SH-SY5Y (cell line): Measurements from ENCODE around the gene OR13C4.

Experiments
- GATA2 ChIP-seq: IDR thresholded peaks from 2 replicates; pipeline ENCODE4 v1.6.1; 2011; ENCODE audit warnings: mild to moderate bottlenecking, low read depth, low read length
- GATA3 ChIP-seq: IDR thresholded peaks from 2 replicates; pipeline ENCODE4 v1.6.1; 2011; ENCODE audit warnings: low read depth, mild to moderate bottlenecking, low read length, moderate library complexity

DNA sequence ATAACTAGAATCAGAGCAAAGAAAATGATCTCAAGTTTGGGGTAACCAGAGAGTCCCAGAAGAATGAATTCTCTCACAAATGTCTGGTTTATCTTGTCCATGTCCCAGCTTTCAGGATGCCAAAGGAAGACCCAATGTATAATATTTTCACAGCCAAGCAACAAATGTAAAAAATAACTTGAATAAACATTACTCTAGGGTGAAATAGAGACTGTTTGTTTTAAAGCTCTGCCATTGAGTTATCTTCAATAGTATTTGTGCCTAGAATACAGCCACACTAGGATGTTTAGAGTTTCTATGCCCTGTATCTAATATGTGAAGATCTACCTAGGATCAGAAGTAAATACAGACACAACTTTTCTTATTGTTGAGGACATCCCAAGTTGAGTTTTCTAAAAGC, at the start of gene OR13C4:
- TF ChIP-seq GATA2 (no peak), GATA3 (no peak)
